Osteocyte (in vitro differentiated cells): ENCODE measurements around the gene PITPNM3. TPM values are rescaled to one million over a fixed set of nuclear protein-coding genes. Genes with fewer than 3 reads are reported as not detected.

Experiments used
- DNase-seq: peaks from one replicate; pipeline ENCODE4 v3.0.0; 2021; ENCODE audit warnings: mixed read lengths; ENCODE audit not compliant: unreplicated experiment; ENCODE audit errors: extremely low spot score
- H3K27ac Mint-ChIP-seq: one replicate; pipeline ENCODE4 v1.8.0; 2021; ENCODE audit warnings: mild to moderate bottlenecking, mixed read lengths; ENCODE audit not compliant: unreplicated experiment
- H3K27me3 Mint-ChIP-seq: one replicate; pipeline ENCODE4 v1.8.0; 2021; ENCODE audit warnings: mixed read lengths; ENCODE audit not compliant: unreplicated experiment
- H3K36me3 Mint-ChIP-seq: one replicate; pipeline ENCODE4 v1.8.0; 2021; ENCODE audit warnings: mixed read lengths; ENCODE audit not compliant: unreplicated experiment
- H3K4me1 Mint-ChIP-seq: one replicate; pipeline ENCODE4 v1.8.0; 2021; ENCODE audit warnings: mixed read lengths; ENCODE audit not compliant: unreplicated experiment
- H3K4me3 Mint-ChIP-seq: one replicate; pipeline ENCODE4 v1.8.0; 2021; ENCODE audit warnings: mild to moderate bottlenecking, moderate library complexity, mixed read lengths; ENCODE audit not compliant: unreplicated experiment
- H3K9me3 Mint-ChIP-seq: one replicate; pipeline ENCODE4 v1.8.0; 2021; ENCODE audit warnings: mixed read lengths; ENCODE audit not compliant: unreplicated experiment
- total RNA-seq: library from RNA; stranded (reverse); gene quantifications from 2 replicates; pipeline ENCODE4 v1.2.1, GENCODE V29; 2021
- TF ChIP-seq, protein P1 (sequence below): fragments of 200-600 bp; sonication (generic); IDR thresholded peaks from 2 replicates; pipeline ENCODE4 v1.5.0; 2021; ENCODE audit warnings: antibody characterized with exemption, mild to moderate bottlenecking, moderate library complexity

PITPNM3 gene
- total RNA-seq, 1 donor from 2014 or later: 0.94 TPM

DNA sequence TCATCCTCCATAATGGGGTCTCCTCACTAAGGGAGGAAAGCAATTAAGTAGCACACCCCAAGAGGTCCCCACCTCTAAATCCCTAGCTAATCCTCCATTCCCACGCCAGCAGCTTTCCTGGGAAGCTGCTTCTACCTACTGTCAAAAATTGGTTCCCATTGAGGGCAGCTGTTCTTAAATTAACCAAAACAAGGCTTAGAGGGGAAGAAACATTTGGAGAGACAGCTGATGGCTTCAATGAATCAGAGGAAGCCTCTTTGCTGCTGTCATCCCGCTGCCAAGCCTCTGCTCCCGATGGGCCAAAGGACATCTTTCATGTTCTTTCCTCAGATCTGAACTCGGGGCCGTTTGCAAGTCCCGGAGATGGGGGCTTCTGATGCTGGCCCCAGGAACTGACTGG, 148.1 kb downstream of the PITPNM3 start:
- H3K27ac Mint-ChIP-seq: no peak overlapping the region
- DNase-seq: no peak
- no peaks in the 10 kb centered on the region for H3K4me1 Mint-ChIP-seq
- TF ChIP-seq, protein P1, sequence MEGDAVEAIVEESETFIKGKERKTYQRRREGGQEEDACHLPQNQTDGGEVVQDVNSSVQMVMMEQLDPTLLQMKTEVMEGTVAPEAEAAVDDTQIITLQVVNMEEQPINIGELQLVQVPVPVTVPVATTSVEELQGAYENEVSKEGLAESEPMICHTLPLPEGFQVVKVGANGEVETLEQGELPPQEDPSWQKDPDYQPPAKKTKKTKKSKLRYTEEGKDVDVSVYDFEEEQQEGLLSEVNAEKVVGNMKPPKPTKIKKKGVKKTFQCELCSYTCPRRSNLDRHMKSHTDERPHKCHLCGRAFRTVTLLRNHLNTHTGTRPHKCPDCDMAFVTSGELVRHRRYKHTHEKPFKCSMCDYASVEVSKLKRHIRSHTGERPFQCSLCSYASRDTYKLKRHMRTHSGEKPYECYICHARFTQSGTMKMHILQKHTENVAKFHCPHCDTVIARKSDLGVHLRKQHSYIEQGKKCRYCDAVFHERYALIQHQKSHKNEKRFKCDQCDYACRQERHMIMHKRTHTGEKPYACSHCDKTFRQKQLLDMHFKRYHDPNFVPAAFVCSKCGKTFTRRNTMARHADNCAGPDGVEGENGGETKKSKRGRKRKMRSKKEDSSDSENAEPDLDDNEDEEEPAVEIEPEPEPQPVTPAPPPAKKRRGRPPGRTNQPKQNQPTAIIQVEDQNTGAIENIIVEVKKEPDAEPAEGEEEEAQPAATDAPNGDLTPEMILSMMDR: no peak
- peaks cover 1% of the 10 kb centered on the region for H3K36me3 Mint-ChIP-seq
- peaks cover 12% of the 10 kb centered on the region for H3K27me3 Mint-ChIP-seq
- H3K9me3 Mint-ChIP-seq: no peaks in the 10 kb centered on the region
- no peak overlapping the region for H3K4me3 Mint-ChIP-seq

DNA sequence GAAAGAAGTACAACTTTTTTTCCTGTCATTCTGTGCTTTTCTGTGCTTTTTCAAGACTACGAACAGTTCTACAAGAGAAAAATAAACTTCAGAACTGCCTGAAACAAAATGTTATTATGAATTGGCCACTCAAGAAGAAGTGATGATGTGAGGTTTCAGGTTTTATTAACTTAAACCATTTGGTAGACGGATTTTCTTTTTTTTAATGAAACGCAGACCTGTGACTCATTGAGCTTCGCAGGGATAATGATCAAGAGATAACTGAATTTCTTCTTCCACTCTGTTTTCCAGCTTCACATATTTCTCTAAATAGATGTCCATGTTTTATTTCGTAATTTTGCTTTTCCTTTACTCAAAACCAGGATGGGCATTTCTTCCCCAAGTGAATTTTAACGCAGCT, 154.1 kb downstream of the PITPNM3 start:
- Mint-ChIP-seq H3K27me3 (peaks cover 15% of the 10 kb centered on the region), H3K9me3 (no peaks in the 10 kb centered on the region), H3K4me1 (no peaks in the 10 kb centered on the region), H3K4me3 (no peak overlapping the region), H3K36me3 (peaks cover 1% of the 10 kb centered on the region), H3K27ac (no peak overlapping the region)
- no peak for DNase-seq
- TF ChIP-seq, protein P1: no peak

Other genes starting within 250 kb of the PITPNM3 start
- gene AIPL1, start 121.4 kb downstream of the PITPNM3 start, total RNA-seq: not detected in 2 replicates
- gene PIMREG, start 112.1 kb downstream of the PITPNM3 start, total RNA-seq: 8.0 and 8.9 TPM in 2 replicates
- gene KIAA0753, start 84.2 kb upstream of the PITPNM3 start, total RNA-seq: 21.2 and 24.0 TPM in 2 replicates
- gene TXNDC17, start 84.5 kb upstream of the PITPNM3 start, total RNA-seq: 49.1 and 53.5 TPM in 2 replicates
- gene MED31, start 95.0 kb upstream of the PITPNM3 start, total RNA-seq: 13.4 and 17.4 TPM in 2 replicates
- gene C17orf100, start 95.2 kb upstream of the PITPNM3 start, total RNA-seq: 3.1 and 3.2 TPM in 2 replicates
- not detected in 2 replicates for gene SLC13A5, start 156.8 kb upstream of the PITPNM3 start, total RNA-seq
- 0.91 and 1.5 TPM in 2 replicates for gene XAF1, start 199.5 kb upstream of the PITPNM3 start, total RNA-seq
- gene FBXO39, start 219.7 kb upstream of the PITPNM3 start, total RNA-seq: not detected in 2 replicates